Measurements from ENCODE around the gene UBE2U. TPM values are rescaled to one million over a fixed set of nuclear protein-coding genes. Genes with fewer than 3 reads are reported as not detected.

The UBE2U gene
- total and polyA plus RNA-seq, 2 experiments from 2014 or later, result not detected

DNA sequence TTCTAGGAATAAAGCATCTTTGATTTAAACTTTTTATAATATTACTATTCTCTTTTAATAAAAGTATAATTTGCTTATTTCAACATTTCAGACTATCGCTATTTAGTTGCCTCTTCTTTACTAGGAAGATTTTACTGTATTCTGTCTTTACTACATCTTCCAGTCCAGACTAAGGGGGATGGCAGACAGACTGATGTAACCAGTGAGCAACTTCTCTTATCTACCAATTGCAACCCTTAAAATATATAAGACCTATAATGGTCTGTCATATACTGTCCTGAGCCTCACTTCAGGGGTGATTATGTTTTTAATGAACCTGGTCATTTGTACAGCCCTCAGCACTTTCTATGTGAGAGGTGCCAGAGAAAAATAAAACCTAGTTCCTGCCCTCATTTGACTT is 87.0 kb downstream of the UBE2U start:
- H3K9me2 ChIP-seq (ENCODE audit: insufficient read depth), result peaks cover 5% of the 10 kb centered on the region; the same call in 1 of the 2 replicates
- TF ChIP-seq ZNF331 (CRISPR knock-in tag; IDR thresholded peaks at IDR 0.05; ENCODE audit: low read depth) (no peak), POLR2AphosphoS5 (IDR thresholded peaks at IDR 0.05; ENCODE audit: low read depth) (no peak), EZH2 (IDR thresholded peaks at IDR 0.05; ENCODE audit: low read depth, unreplicated experiment) (no peak), NANOG (IDR thresholded peaks at IDR 0.05; ENCODE audit: borderline replicate concordance) (no peak), CREB1 (CRISPR knock-in tag; IDR thresholded peaks at IDR 0.05; ENCODE audit: low read depth) (no peak), STAT1 (IDR thresholded peaks at IDR 0.05; ENCODE audit: unreplicated experiment) (no peak), JUNB (IDR thresholded peaks at IDR 0.05; ENCODE audit: unreplicated experiment) (no peak), EZH2phosphoT487 (IDR thresholded peaks at IDR 0.05; ENCODE audit: unreplicated experiment) (no peak), ZNF114 (CRISPR knock-in tag; IDR thresholded peaks at IDR 0.05) (no peak)
- TF ChIP-seq, protein P1, sequence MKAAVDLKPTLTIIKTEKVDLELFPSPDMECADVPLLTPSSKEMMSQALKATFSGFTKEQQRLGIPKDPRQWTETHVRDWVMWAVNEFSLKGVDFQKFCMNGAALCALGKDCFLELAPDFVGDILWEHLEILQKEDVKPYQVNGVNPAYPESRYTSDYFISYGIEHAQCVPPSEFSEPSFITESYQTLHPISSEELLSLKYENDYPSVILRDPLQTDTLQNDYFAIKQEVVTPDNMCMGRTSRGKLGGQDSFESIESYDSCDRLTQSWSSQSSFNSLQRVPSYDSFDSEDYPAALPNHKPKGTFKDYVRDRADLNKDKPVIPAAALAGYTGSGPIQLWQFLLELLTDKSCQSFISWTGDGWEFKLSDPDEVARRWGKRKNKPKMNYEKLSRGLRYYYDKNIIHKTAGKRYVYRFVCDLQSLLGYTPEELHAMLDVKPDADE (IDR thresholded peaks at IDR 0.05), result no peak
- TF ChIP-seq, protein P2, sequence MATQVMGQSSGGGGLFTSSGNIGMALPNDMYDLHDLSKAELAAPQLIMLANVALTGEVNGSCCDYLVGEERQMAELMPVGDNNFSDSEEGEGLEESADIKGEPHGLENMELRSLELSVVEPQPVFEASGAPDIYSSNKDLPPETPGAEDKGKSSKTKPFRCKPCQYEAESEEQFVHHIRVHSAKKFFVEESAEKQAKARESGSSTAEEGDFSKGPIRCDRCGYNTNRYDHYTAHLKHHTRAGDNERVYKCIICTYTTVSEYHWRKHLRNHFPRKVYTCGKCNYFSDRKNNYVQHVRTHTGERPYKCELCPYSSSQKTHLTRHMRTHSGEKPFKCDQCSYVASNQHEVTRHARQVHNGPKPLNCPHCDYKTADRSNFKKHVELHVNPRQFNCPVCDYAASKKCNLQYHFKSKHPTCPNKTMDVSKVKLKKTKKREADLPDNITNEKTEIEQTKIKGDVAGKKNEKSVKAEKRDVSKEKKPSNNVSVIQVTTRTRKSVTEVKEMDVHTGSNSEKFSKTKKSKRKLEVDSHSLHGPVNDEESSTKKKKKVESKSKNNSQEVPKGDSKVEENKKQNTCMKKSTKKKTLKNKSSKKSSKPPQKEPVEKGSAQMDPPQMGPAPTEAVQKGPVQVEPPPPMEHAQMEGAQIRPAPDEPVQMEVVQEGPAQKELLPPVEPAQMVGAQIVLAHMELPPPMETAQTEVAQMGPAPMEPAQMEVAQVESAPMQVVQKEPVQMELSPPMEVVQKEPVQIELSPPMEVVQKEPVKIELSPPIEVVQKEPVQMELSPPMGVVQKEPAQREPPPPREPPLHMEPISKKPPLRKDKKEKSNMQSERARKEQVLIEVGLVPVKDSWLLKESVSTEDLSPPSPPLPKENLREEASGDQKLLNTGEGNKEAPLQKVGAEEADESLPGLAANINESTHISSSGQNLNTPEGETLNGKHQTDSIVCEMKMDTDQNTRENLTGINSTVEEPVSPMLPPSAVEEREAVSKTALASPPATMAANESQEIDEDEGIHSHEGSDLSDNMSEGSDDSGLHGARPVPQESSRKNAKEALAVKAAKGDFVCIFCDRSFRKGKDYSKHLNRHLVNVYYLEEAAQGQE (IDR thresholded peaks at IDR 0.05; ENCODE audit: unreplicated experiment), result no peak
- TF ChIP-seq, protein P3, sequence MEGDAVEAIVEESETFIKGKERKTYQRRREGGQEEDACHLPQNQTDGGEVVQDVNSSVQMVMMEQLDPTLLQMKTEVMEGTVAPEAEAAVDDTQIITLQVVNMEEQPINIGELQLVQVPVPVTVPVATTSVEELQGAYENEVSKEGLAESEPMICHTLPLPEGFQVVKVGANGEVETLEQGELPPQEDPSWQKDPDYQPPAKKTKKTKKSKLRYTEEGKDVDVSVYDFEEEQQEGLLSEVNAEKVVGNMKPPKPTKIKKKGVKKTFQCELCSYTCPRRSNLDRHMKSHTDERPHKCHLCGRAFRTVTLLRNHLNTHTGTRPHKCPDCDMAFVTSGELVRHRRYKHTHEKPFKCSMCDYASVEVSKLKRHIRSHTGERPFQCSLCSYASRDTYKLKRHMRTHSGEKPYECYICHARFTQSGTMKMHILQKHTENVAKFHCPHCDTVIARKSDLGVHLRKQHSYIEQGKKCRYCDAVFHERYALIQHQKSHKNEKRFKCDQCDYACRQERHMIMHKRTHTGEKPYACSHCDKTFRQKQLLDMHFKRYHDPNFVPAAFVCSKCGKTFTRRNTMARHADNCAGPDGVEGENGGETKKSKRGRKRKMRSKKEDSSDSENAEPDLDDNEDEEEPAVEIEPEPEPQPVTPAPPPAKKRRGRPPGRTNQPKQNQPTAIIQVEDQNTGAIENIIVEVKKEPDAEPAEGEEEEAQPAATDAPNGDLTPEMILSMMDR (conservative IDR thresholded peaks at IDR 0.05; ENCODE audit: low read depth in 2 of 2), result no peak
- TF ChIP-seq, protein P4, sequence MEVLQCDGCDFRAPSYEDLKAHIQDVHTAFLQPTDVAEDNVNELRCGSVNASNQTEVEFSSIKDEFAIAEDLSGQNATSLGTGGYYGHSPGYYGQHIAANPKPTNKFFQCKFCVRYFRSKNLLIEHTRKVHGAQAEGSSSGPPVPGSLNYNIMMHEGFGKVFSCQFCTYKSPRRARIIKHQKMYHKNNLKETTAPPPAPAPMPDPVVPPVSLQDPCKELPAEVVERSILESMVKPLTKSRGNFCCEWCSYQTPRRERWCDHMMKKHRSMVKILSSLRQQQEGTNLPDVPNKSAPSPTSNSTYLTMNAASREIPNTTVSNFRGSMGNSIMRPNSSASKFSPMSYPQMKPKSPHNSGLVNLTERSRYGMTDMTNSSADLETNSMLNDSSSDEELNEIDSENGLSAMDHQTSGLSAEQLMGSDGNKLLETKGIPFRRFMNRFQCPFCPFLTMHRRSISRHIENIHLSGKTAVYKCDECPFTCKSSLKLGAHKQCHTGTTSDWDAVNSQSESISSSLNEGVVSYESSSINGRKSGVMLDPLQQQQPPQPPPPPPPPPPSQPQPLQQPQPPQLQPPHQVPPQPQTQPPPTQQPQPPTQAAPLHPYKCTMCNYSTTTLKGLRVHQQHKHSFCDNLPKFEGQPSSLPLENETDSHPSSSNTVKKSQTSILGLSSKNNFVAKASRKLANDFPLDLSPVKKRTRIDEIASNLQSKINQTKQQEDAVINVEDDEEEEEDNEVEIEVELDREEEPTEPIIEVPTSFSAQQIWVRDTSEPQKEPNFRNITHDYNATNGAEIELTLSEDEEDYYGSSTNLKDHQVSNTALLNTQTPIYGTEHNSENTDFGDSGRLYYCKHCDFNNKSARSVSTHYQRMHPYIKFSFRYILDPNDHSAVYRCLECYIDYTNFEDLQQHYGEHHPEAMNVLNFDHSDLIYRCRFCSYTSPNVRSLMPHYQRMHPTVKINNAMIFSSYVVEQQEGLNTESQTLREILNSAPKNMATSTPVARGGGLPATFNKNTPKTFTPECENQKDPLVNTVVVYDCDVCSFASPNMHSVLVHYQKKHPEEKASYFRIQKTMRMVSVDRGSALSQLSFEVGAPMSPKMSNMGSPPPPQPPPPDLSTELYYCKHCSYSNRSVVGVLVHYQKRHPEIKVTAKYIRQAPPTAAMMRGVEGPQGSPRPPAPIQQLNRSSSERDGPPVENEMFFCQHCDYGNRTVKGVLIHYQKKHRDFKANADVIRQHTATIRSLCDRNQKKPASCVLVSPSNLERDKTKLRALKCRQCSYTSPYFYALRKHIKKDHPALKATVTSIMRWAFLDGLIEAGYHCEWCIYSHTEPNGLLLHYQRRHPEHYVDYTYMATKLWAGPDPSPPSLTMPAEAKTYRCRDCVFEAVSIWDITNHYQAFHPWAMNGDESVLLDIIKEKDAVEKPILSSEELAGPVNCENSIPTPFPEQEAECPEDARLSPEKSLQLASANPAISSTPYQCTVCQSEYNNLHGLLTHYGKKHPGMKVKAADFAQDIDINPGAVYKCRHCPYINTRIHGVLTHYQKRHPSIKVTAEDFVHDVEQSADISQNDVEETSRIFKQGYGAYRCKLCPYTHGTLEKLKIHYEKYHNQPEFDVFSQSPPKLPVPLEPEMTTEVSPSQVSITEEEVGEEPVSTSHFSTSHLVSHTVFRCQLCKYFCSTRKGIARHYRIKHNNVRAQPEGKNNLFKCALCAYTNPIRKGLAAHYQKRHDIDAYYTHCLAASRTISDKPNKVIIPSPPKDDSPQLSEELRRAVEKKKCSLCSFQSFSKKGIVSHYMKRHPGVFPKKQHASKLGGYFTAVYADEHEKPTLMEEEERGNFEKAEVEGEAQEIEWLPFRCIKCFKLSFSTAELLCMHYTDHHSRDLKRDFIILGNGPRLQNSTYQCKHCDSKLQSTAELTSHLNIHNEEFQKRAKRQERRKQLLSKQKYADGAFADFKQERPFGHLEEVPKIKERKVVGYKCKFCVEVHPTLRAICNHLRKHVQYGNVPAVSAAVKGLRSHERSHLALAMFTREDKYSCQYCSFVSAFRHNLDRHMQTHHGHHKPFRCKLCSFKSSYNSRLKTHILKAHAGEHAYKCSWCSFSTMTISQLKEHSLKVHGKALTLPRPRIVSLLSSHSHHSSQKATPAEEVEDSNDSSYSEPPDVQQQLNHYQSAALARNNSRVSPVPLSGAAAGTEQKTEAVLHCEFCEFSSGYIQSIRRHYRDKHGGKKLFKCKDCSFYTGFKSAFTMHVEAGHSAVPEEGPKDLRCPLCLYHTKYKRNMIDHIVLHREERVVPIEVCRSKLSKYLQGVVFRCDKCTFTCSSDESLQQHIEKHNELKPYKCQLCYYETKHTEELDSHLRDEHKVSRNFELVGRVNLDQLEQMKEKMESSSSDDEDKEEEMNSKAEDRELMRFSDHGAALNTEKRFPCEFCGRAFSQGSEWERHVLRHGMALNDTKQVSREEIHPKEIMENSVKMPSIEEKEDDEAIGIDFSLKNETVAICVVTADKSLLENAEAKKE (CRISPR knock-in tag; IDR thresholded peaks at IDR 0.05), result no peak
- no peak overlapping the region for H3K4me2 ChIP-seq
- no peak overlapping the region for H3K27ac ChIP-seq (ENCODE audit: low read depth)
- H2AFZ ChIP-seq, result no peak overlapping the region
- Mint-ChIP-seq H3K27ac (no peak overlapping the region), H3K27me3 (ENCODE audit: insufficient read depth, low read depth, poor library complexity) (no peaks in the 10 kb centered on the region), H3K9me3 (no peaks in the 10 kb centered on the region), H3K4me1 (no peaks in the 10 kb centered on the region), H3K36me3 (ENCODE audit: low read depth) (no peaks in the 10 kb centered on the region), H3K4me3 (no peak overlapping the region)
- DNase-seq (ENCODE audit: low spot score) (no peak), ATAC-seq (no peak)
- no peaks in the 10 kb centered on the region for H3K27me3 ChIP-seq (ENCODE audit: insufficient read depth)
- H3K79me2 ChIP-seq (replicated peaks; ENCODE audit: insufficient read depth), result no peaks in the 10 kb centered on the region
- no peaks in the 10 kb centered on the region for H3F3A ChIP-seq (replicated peaks; ENCODE audit: low read depth)
- H3K36me3 ChIP-seq (ENCODE audit: insufficient read depth), result no peaks in the 10 kb centered on the region
- no peaks in the 10 kb centered on the region for H4K20me1 ChIP-seq (replicated peaks; ENCODE audit: insufficient read depth)
- H3K4me1 ChIP-seq (ENCODE audit: insufficient read depth), result no peaks in the 10 kb centered on the region
- no peak overlapping the region for H3K4me3 ChIP-seq

Measured in GM23338 (cell line).